AG20443 (cell line): ENCODE results near the gene SDS.

Experiments used
- DNase-seq: peaks from one replicate; pipeline ENCODE4 v3.0.0; 2012; ENCODE audit warnings: low spot score, mixed read lengths

The SDS gene

DNA sequence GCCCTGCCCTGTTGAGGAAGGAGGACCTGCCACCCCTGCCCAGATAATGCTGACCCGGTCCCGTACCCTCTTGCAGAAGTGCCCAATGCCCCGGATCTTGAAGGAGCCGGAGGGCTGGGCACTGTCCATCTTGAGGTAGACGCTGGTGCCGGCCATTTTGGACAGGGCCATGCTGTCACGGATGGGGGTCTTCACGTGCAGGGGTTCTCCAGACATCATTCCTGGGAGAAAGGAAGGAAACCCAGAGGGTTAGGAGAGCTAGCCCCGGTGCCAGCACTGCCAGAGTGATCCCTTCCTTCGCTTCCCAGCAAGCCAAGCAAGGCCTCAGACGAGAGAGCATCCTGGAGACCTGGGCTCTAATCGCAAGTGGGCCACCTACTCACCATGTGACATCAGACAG lies 4.2 kb downstream of the SDS start:
- DNase-seq: no peak

DNA sequence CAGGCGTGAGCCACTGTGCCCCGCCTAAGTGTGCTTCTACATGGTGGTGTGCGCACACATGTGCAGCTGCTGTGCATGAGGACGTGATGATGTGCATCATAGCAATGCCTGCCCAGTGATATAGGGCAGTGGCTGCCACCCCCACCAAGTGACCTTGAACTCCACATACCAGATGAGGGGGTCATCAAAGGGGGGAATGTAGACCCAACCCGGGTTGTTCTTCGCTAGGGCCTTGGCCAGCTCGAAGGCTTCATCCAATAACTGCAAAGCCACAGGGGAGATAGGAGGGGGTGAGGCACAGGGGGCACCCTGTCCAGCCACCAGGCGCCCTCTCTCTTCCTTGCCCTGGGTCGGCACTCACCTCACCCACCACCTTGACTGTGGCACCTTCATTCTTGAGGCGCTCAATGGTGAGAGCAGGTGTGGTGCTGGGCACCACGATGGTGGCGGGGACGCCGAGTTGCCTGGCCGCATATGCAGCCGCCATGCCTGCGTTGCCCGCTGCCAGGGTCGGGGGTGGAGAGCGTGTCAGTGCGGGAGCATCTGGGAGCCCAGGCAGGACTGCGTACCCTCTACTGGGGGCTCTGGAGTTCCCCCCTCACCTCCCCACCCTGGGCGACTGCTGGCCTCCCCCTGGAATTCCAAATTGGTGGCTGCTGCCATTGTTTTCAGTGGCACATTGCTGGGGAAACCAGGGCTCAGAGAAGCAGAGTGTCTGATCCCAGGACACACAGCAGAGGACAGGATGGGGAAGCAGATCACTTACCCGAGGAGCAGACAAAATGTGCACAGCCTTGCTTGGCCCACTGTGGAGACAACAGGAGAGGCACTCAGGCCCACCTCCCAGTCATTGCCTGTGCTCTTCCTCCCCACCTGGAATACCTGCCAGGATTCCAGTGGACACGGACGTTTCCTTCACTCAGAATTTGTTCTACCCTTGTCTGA lies 5.1 kb downstream of the SDS start:
- DNase-seq: no peak

DNA sequence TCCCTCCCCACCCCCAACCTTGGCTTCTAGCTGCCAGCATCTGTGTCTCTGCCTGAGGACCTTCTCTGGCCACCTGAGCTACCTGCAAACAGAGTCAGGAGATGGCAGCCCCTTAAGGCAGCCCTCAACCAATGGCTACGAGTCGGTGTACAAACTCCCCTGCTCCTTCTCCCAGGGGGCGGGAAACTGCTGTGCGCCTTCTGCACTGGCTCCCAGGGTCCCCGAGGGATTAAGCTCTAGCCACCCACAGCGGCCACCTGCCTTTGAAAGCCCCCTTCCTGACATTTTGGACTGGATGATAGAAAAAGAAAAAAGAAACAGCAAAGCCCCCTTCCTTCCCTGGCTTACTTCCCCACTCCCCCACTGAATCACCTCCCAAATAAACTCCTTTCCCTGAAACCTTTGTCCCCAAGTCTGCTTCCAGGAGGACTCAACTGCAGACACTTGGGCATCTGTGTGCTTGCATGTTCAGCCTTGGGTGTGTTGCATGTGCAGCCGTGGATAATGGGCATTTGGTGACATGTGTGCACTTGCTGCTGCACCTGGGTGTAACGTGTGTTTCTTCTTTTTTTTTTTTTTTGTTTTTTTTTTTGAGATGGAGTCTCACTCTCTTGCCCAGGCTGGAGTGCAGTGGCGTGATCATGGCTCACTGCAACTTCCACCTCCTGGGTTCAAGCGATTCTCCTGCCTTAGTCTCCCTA lies 6.0 kb downstream of the SDS start:
- no peak for DNase-seq

- no peak for DNase-seq
Observed at GRCh38 chr12:113396828-113397496, 6.7 kb downstream of the SDS start.

- peak; percentile 11 for DNase-seq
Observed at GRCh38 chr12:113396200-113396599, 7.5 kb downstream of the SDS start.

GRCh38 chr12:113395119-113395518 lies 8.6 kb downstream of the SDS start:
- DNase-seq: peak; percentile 5

- DNase-seq: peak; percentile 4
Observed at GRCh38 chr12:113393749-113394148, 9.9 kb downstream of the SDS start.

DNA sequence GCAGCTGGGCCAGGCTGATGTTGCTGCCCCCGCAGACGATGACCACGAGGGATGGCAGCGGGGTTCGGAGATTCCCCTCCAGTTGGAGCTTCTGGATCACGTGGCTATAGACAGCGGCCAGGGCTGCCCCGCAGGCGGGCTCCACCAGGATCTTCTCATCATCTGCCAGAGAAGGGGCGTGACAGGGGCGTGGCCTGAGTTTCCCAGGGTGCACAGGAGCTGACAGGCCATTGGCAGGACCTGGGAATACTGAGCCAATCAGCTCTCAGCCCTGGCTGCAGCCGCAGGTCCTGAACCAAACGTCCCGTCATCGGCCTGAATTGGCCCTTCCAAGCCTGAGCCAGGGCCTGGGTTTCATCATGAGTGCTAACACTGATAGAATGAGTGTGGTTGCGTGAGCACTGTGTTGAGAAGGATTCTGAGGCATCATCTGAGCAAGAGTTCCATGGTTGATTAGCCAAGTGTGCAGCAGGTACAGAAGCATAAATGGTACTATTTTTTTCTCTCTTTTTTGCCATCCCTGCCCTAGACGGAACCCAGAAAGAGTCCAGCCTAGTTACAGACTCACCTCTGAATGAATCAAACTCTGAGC lies 10.6 kb downstream of the SDS start:
- no peak for DNase-seq

GRCh38 chr12:113392520-113392919 lies 11.2 kb downstream of the SDS start:
- DNase-seq: no peak

DNA sequence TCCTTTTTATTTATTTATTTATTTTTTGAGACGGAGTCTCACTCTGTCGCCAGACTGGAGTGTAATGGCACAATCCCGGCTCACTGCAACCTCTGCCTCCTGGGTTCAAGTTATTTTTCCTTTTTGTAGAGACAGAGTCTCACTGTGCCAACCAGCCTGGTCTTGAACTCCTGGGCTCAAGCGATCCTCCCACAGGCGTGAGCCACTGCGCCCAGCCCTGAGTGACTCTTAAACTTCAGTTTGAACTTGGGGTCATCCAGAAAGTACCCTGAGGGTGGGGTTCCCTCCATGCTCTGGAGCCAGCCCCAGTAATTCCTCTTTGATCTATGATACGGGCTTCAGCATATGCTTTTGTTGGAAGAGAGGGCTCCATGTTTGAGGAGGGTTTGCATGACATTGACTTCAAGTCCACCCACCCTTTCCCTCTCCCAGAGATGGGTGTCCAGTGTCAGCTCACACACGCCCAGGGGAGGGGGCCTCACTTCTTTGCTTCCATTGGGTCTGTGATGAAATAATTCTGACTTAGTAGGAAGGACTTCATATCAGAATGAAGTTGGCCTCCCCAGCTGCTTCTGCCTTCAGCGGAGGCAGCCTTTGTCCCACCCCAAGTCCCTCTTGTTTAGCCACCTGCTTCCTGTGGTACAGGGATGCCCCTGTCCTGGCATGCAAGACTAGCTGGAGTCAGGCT lies 11.9 kb downstream of the SDS start:
- peak; percentile 5 for DNase-seq

- peak; percentile 1 for DNase-seq
Observed at GRCh38 chr12:113391145-113391544, 12.5 kb downstream of the SDS start.

DNA sequence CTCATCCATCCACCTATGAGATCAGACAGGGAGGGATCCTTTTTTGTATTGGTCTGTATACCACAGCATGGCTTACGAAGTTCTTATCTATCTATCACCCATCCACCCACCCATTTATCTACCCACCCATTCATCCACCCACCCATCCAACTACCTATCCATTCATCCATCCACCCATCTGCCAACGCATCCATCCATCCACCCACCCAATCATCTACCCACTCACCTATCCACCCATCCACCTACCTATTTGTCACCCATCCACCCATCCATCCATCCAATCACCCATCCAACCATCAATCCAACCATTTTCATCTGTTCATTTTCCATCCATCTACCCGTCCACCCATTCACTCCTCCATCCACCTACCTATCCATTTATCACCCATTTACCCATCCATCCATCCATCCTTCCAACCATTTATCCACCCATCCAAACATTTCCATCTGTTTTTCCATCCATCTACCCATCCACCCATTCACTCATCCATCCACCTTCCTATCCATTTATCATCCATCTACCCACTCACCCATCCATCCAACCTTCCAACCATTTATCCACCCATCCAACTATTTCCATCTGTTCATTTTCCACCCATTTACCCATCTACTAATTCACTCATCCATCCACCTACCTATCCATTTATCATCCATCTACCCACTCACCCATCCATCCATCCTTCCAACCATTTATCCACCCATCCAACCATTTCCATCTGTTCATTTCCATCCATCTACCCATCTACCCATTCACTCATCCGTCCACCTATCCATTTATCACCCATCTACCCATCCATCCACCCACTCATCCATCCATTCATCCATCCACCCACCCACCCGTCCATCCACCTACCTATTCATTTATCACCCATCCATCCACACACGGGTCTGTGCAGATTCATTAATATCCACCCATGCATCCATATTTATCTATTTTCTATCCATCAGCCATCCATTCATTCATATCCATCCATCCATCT lies 13.3 kb downstream of the SDS start:
- DNase-seq: no peak

GRCh38 chr12:113388351-113388750 lies 15.3 kb downstream of the SDS start:
- peak; percentile 9 for DNase-seq

DNA sequence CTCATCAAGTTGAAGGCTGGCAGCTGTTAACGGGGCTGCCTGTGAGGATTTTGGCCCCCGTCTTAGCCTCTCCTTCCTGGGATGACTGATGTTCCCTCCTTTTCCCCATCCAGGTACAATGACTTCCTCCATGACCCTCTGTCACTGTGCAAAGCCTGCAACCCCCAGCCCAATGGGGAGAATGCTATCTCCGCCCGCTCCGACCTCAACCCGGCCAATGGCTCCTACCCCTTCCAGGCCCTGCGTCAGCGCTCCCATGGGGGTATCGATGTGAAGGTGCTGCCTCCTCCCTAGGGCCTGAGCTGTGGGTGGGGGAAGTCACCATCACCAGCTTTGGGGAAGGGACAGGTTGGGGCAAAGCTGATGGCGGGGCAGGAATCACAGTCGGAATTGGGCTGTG lies 16.1 kb downstream of the SDS start:
- DNase-seq: peak; percentile 8

DNA sequence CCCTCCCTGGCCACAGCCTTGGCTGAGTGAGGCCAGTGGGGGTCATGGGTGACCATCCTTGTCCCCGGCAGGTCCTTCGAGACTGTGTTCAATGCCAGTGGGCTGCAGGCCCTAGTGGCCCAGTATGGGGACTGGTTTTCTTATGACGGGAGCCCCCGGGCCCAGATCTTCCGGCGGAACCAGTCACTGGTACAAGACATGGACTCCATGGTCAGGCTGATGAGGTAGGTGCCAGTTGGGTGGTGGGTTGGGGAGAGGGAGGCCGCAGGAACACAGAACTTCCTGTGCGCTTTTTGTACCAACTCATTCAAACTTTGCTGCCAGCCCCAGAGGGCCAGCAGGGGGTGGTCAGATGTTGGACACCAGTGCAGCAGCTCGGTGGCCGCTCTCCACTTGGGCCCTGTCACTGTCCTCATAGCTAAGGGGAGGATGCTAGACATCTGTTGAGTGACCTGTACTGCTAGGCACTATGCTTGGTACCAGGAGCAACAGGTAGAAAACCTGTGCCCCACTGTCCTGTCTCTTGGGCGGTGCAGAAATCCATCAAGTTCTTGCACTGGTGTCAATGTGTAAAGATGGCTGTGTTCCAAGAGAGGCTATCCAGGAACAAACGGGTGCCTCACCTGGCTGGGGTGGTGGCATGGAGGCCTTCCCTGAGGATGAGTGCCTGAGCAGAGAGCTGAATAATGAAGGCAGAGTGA lies 16.7 kb downstream of the SDS start:
- peak; percentile 10 for DNase-seq

DNA sequence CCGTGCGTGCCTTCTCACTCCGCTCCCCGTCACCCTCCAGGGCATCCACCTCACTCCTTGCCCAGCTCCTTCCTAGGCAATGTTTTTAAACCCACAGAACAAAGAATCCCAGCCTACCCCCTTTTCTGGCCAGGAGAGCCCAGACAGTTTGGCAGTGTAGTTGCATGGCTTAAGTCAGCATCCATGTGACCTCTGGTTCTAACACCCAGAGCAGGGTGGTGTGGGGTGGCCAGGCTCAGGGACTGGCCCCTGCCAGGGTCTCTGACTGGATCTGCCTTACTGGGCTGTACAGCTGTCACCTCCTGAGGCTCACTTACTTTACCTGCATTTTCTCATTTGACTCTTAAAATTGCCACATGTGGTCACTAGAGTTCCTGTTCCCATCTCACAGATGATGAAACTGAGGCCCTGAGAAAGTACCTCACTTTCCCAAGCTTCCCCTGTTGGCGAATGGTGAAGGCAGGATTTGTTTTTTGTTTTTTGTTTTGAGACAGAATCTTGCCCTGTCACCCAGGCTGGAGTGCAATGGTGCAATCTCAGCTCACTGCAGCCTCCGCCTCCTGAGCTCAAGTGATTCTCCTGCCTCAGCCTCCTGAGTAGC lies 18.3 kb downstream of the SDS start:
- DNase-seq: peak; percentile 6

DNA sequence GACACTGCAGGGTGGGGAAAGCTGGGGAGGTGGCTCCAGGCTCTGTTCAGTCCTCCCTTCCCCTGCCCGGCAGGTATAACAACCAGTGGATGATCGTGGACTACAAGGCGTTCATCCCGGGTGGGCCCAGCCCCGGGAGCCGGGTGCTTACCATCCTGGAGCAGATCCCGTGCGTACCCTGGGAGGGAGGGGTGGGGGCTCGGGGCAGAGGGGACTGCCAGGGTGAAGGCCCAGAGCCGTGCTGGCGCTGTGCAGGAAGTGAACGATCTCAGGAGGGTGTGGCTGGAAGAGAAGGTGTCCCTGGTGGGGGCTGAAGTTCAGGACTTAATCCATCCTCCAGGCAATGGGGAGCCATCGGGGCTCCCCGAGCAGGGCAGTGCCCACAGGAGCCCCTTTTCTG lies 18.9 kb downstream of the SDS start:
- peak; percentile 6 for DNase-seq

GRCh38 chr12:113382206-113382605 lies 21.5 kb downstream of the SDS start:
- no peak for DNase-seq

DNA sequence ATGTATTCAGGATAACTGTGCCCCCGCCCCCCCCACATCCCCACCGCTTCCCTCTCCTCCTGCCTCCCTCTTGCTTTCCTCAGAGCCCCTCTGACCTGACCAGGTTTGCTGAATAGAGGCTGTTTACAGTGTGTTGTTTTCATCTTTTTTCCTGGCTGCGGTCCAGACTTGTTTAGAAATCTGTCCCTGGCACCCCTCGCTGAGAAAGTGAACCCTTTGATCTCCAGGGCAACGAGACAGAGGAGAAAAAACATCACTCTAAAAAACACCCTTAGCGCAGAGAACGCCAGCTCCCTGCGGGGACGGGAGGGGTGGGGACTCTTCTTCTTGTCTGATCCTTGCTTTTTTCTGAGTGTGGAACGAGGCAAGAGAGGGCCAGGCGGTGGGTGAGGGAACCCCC lies 22.5 kb downstream of the SDS start:
- DNase-seq: no peak
